NCI-H1105 treated with DMSO at 0.1 percent for 48 hours (cell line): ENCODE results near the gene HTR1E.
"Not testable (repeated sequence)": the region's sequence is repeated elsewhere in the genome, so short reads cannot be mapped to it uniquely, and the experiment has no call there.

Experiments used
- DNase-seq: peaks from one replicate; lab custom pipeline; 2025; lab: John Stamatoyannopoulos, UW

The HTR1E gene

GRCh38 chr6:86937219-86938079 is at the start of gene HTR1E:
TSS of gene HTR1E (plus strand) at chr6:86937528. CDS start at chr6:87015335, 77,807 bp downstream.
- peak; percentile 77 for DNase-seq

- DNase-seq = no peak
These were observed 49.0 kb upstream of the HTR1E start for GRCh38 chr6:86888301-86888700.

GRCh38 chr6:86897265-86897664 is 40.1 kb upstream of the HTR1E start:
- not testable (repeated sequence) for DNase-seq

- DNase-seq = peak; percentile 18
These were observed 23.5 kb upstream of the HTR1E start for GRCh38 chr6:86913795-86914194.

- DNase-seq = no peak
These were observed 20.9 kb upstream of the HTR1E start for GRCh38 chr6:86916393-86916792.

GRCh38 chr6:86927138-86927537 is 10.2 kb upstream of the HTR1E start:
- DNase-seq = not testable (repeated sequence)

GRCh38 chr6:86927859-86928258 is 9.5 kb upstream of the HTR1E start:
- not testable (repeated sequence) for DNase-seq

GRCh38 chr6:86934365-86934764 is 3.0 kb upstream of the HTR1E start:
- DNase-seq = no peak

- DNase-seq = no peak
These were observed 502 bp upstream of the HTR1E start for GRCh38 chr6:86936834-86937218.

- no peak for DNase-seq
These were observed 1.5 kb downstream of the HTR1E start for GRCh38 chr6:86938814-86939213.

- no peak for DNase-seq
These were observed 4.1 kb downstream of the HTR1E start for GRCh38 chr6:86941461-86941860.

- DNase-seq = no peak
These were observed 5.6 kb downstream of the HTR1E start for GRCh38 chr6:86942769-86943516.

- no peak for DNase-seq
These were observed 6.6 kb downstream of the HTR1E start for GRCh38 chr6:86943819-86944407.

- no peak for DNase-seq
These were observed 12.4 kb downstream of the HTR1E start for GRCh38 chr6:86949771-86950170.

GRCh38 chr6:86952991-86953390 is 15.7 kb downstream of the HTR1E start:
- no peak for DNase-seq

- DNase-seq = no peak
These were observed 22.3 kb downstream of the HTR1E start for GRCh38 chr6:86959656-86960055.

GRCh38 chr6:86961455-86962200 is 24.3 kb downstream of the HTR1E start:
- DNase-seq = no peak

GRCh38 chr6:86963352-86963751 is 26.0 kb downstream of the HTR1E start:
- DNase-seq = no peak

- no peak for DNase-seq
These were observed 26.8 kb downstream of the HTR1E start for GRCh38 chr6:86964029-86964579.

- no peak for DNase-seq
These were observed 28.9 kb downstream of the HTR1E start for GRCh38 chr6:86966271-86966670.

- no peak for DNase-seq
These were observed 32.2 kb downstream of the HTR1E start for GRCh38 chr6:86969573-86969972.

- no peak for DNase-seq
These were observed 35.8 kb downstream of the HTR1E start for GRCh38 chr6:86973088-86973487.
